Activated effector memory CD4-positive, alpha-beta T cell treated with Interleukin-2 at 50 U/mL for 16 hours (primary cell): ENCODE data around the gene VWDE.

ENCODE experiments used
- DNase-seq: peaks from one replicate; pipeline ENCODE4 v3.0.0-alpha.2; 2020

The VWDE gene

GRCh38 chr7:12325646-12326045 lies 78.0 kb downstream of the VWDE start:
- DNase-seq: no peak

GRCh38 chr7:12323415-12323814 lies 80.2 kb downstream of the VWDE start:
- no peak for DNase-seq

GRCh38 chr7:12322903-12323300 lies 80.8 kb downstream of the VWDE start:
- DNase-seq: no peak

- DNase-seq: no peak
Observed at GRCh38 chr7:12322284-12322902, 81.3 kb downstream of the VWDE start.

GRCh38 chr7:12320987-12321647 lies 82.5 kb downstream of the VWDE start:
- DNase-seq: no peak

GRCh38 chr7:12320241-12320986 lies 83.3 kb downstream of the VWDE start:
- DNase-seq: no peak

- no peak for DNase-seq
Observed at GRCh38 chr7:12317675-12318074, 86.0 kb downstream of the VWDE start.

GRCh38 chr7:12316925-12317324 lies 86.7 kb downstream of the VWDE start:
- DNase-seq: no peak

GRCh38 chr7:12315049-12315448 lies 88.6 kb downstream of the VWDE start:
- DNase-seq: no peak

GRCh38 chr7:12314199-12314598 lies 89.5 kb downstream of the VWDE start:
- no peak for DNase-seq

- DNase-seq: no peak
Observed at GRCh38 chr7:12305502-12305901, 98.2 kb downstream of the VWDE start.

GRCh38 chr7:12303495-12303894 lies 100.2 kb downstream of the VWDE start:
- no peak for DNase-seq

GRCh38 chr7:12303062-12303461 lies 100.6 kb downstream of the VWDE start:
- no peak for DNase-seq

GRCh38 chr7:12300415-12300814 lies 103.2 kb downstream of the VWDE start:
- no peak for DNase-seq

- no peak for DNase-seq
Observed at GRCh38 chr7:12299367-12299766, 104.3 kb downstream of the VWDE start.

GRCh38 chr7:12297283-12298108 lies 106.2 kb downstream of the VWDE start:
- DNase-seq: no peak

GRCh38 chr7:12296051-12296570 lies 107.6 kb downstream of the VWDE start:
- no peak for DNase-seq

- DNase-seq: no peak
Observed at GRCh38 chr7:12294701-12295100, 109.0 kb downstream of the VWDE start.

GRCh38 chr7:12291870-12292269 lies 111.8 kb downstream of the VWDE start:
- DNase-seq: no peak

- no peak for DNase-seq
Observed at GRCh38 chr7:12290761-12291160, 112.9 kb downstream of the VWDE start.

- no peak for DNase-seq
Observed at GRCh38 chr7:12289996-12290395, 113.7 kb downstream of the VWDE start.

GRCh38 chr7:12287901-12288300 lies 115.8 kb downstream of the VWDE start:
- no peak for DNase-seq

- no peak for DNase-seq
Observed at GRCh38 chr7:12281038-12281437, 122.6 kb downstream of the VWDE start.
